CD4-positive, alpha-beta T cell treated with Interferon gamma for 1 hour (primary cell): ENCODE results near the gene DCAKD.
"Not testable (repeated sequence)": the region's sequence is repeated elsewhere in the genome, so short reads cannot be mapped to it uniquely, and the experiment has no call there.

ENCODE experiments used
- DNase-seq: peaks from one replicate; pipeline ENCODE4 v3.0.0-alpha.2; 2020

Gene DCAKD

DNA sequence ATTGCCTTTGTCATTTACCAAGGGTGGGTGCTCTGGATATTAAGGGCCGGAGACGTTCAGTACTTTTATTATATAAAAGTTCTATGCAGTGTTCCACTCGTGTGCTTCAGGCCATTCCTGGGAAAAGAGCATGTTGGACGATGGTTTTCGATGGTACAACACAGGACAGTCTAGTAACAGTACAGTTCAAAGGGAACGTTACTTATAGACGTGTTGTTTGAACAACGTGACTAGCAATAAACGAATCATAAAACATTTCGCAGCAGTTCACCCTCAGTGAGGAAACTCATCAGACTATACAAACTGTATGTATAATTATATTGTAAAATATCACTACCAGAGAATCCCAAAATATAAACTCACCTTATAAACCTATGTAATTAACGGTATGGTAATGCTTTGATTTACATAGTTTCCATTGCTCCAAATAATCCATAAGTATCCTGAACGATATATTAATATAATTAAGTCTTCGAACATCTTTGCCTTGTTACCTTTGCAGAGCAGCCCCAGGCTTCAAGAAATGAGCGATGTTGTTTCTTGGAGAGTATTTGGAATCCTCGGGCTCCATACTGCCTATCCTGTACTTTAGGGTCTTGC lies 10.3 kb upstream of the DCAKD start:
- no peak for DNase-seq

DNA sequence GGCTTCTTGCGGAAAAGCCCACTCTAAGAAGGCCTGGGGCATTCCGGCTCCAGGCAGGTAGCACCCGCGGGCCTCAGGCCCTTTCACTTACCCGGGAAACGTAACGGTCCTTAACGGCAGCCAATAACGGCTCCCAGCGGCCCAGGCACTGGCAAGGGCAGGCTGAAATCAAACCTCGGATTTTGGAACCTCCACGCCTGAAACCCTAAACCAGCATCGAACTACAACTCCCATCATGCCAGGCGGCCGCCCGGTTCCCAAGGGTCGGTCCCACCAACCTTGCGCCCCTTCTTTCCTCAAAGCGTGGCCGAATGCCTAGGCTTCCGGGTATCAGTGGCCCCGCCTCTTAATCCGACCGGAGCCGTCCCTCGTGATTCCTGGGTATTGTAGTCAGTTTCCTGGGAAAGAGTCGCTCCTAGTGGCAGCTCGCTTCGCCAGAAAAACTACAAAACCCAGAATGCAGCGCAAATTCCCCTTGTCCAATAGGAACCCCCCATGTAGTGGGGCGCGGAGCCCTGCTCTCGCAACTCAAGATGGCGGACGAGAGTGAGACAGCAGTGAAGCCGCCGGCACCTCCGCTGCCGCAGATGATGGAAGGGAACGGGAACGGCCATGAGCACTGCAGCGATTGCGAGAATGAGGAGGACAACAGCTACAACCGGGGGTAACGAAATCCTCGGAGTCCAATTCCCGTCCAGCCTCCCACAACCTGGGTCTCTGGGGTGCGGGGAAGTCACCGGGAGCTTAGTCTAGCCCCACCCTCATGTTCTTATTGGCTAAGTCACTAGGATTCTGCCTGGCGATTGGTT lies 9.6 kb upstream of the DCAKD start, which contains the start of gene NMT1:
Gene NMT1 (plus strand): TSS at position 521 of the 809 bp plus-strand sequence. CDS start 13 bp downstream, at position 534.
- peak; percentile 97 for DNase-seq

DNA sequence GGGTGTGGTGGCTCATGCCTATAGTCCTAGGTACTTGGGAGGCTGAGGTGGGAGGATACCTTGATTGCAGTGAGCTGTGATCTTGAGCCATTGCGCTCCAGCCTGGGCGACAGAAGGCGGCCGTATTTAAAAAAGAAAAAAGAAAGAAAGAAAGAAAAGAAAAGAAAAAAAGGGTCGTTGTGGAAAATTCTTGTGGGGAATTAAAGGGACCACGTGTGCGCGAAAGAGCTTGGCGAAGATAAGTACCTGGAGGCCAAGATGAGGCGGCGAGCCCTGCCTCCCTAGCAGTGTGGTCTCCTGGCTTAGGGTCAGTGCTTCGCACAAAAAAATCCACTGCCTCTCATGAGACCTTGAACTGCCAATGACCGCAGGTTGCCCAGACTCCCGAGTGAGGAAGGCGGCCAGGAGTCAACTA lies 9.0 kb upstream of the DCAKD start:
- DNase-seq, result no peak

DNA sequence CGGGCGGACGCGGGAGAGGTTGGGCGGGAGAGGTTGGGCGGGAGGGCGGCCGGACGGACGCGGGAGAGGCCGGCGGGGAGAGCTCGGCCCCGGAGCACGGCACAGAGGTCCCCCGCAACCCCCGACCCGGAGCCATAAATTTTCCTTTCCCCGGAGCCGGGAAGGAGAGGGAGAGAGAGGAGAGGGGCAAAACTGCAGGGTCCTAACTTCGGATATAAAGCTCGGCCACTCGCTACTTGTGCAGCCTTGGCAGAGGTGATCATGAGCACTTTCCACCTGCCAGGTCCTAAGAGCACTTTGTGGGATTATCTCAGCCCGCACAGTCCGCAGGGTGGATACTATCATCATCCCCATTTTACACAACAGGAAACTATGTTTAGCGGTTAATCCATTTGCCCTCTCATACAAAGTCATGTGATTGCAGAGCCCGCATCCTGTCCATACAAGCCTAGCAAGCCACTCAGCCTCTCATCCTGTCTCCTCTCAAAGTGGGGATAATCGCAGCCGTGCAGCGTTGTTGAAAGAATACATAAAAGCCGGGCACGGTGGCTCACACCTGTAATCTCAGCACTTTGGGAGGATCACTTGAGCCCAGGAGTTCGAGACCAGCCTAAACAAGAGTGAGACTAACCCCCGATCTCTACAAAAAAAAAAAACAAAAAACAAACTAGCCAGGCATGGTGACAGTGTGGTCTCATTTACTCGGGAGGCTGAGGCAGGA lies 780 bp upstream of the DCAKD start:
- DNase-seq, result peak; percentile 9

DNA sequence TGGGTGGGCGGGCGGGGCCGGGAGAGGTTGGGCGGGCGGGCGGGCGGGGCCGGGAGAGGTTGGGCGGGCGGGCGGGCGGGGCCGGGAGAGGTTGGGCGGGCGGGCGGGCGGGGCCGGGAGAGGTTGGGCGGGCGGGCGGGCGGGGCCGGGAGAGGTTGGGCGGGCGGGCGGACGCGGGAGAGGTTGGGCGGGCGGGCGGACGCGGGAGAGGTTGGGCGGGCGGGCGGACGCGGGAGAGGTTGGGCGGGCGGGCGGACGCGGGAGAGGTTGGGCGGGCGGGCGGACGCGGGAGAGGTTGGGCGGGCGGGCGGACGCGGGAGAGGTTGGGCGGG lies 254 bp upstream of the DCAKD start:
- DNase-seq, result not testable (repeated sequence)

DNA sequence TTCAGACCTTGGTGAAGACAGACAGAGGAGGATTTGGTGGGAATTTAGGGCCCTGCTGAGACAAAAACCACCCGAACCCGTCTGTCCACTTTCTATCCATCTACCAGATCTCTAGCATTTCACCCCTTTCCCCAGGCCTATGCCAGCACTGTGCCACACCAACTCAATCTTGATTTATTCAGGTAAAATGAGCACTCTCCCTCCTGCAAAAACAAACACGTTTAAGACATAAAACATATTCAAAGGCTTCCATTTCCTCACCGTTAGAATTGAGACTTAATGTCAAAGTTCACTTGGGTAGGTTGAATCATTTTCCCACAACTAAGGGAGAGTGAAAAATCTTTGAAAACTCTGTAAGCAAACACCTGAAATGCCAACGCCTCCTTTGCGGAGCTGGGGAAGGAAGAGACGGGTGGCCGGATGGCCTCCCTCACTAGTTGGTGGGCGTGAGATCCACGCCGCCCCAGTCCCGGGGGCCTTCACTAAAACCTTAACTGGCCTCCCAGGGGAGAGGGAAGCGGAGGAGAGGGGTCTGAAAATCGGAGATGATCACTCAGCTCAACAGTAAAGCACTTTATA lies 862 bp downstream of the DCAKD start:
- DNase-seq, result no peak

DNA sequence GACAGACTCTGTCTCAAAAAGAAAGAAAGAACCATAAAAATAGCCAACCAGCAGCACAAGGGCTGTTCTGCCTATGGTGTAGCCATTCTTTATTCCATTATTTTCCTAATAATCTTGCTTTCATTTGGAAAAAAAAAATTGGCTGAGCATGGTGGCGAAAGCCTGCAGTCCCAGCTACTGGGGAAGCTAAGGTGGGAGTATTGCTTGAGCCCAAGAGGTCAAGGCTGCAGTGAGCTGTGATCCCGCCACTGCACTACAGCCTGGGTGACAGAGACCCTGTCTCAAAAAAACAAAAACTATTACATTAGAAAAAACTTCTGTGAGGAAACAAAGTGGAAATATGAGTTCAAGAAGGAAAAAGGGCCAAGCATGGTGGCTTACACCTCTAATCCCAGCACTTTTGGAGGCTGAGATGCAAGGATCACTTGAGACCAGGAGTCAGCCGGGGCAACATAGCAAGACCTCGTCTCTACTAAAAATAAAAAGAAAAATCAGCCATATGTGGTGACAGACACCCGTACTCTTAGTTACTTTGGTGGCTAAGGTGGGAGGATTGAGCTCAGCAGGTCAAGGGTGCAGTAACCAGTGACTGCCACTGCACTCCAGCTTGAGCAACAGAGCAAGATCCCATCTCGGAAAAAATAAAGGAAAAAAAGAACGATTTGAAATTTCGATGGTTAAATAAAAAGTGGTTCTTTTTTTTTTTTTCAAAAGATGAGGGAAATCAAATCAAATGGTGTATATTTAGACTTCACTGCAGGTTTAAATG lies 2.5 kb downstream of the DCAKD start:
- no peak for DNase-seq

DNA sequence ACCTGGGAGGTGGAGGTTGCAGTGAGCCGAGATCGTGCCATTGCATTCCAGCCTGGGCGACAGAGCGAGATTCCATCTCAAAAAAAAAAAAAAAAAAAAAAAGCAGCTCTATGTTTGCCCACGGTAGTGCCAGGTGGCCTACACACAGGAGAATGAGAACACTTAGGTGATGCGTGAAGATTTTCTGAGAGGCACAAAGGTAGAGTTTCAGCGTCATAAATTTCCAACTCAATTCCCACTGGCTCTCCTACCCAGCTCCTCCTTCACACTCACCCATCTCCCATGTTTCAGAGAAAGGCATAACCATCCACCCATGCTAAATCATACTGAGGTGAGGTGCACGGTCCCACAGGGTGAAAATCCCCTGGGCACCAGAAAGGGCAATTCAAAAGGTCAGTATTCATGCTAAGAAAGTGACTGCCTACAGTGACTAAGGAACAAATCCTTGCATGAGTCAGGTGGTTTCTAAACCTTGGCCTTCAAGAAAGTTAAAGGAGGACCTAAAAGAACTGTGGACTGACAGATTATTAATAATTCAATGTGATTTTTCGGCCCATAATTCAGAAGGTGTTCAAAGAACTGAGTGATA lies 4.8 kb downstream of the DCAKD start:
- DNase-seq, result no peak

DNA sequence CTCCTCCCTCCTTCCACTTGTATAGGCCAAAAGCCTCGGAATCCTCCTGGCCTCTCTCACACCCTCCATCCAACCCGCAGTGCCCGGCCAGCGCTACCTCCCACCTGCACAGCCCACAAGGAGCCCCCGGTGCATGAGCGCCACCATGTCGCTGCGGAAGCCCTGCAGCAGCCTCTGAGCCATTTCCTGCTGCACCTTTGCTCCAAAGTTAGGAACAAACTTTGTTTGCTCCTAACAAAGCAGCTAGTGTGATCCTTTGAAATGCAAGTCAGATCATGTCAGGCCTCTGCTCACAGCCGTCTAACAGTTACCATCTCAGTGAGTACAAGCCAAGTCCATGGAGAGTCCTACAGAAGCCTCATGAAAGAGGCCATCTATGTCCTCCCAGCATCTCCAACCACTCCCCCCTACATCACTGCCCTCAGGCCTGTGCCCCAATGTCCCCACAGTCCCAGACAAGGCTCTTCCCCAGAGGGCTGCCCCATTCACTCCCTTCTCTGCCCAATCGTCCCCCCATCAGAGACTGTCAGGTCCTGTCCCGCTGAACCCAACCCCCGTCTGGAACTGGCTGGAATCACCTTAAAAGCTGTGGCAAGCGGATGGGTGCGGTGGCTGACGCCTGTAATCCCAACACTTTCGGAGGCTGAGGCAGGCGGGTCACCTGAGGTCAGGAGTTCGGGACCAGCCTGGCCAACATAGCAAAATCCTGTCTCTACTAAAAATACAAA lies 7.5 kb downstream of the DCAKD start:
- DNase-seq, result no peak

DNA sequence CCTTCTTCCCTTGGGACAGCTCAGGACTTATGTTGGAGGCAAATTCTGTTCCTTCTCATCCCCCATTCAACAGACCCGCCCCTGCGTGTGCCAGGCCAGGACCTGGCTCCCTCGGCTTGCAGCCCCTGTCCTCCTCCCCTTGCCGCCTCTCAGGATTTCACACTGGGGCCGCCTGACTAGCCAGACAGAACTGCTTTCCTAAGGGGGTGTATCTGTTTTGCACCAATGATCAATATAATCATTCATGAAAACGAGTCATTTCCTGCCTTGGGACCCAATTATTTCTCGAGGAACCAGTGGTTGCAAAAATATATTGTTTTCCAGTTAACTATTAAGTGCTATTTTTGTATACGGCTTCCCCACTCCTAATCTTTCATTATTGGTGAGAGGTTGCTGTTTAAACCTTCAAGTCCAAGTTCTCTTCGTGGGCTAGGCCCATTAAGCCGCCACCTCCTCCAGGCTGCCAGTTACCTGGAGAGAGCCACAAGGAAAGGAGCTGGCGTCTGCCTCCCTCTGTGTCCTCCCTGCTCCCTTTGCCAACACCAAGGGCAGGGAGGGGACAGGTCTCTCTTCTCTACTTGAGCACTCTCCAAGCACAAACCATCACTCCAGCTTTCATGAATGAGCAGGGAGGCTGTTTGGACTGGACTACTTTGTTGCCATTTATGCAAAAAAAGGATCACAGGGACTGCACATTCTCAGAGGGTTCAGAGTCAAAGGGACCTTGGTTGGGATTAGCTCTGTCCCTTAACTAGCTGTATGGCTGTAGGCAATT lies 8.9 kb downstream of the DCAKD start:
- no peak for DNase-seq

DNA sequence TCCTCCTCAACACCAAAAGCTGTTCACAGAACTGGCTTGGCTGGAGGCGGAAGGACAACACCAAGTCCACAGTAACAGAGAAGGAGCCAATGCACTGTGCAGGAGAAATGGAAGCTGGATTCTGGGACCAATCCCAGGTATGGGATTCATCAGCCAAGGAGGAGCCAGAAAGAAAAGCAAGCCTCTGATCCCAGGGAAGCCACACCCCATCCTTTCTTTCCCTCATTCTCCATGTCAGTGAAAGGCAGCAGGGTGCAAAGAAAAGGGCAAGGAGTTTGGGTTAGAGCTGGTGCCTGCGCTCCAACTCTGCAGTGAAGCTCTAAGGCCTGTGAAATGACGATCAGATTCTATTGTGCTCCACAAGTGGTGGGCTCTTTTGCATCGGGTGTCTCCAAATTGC lies 11.0 kb downstream of the DCAKD start:
- no peak for DNase-seq

DNA sequence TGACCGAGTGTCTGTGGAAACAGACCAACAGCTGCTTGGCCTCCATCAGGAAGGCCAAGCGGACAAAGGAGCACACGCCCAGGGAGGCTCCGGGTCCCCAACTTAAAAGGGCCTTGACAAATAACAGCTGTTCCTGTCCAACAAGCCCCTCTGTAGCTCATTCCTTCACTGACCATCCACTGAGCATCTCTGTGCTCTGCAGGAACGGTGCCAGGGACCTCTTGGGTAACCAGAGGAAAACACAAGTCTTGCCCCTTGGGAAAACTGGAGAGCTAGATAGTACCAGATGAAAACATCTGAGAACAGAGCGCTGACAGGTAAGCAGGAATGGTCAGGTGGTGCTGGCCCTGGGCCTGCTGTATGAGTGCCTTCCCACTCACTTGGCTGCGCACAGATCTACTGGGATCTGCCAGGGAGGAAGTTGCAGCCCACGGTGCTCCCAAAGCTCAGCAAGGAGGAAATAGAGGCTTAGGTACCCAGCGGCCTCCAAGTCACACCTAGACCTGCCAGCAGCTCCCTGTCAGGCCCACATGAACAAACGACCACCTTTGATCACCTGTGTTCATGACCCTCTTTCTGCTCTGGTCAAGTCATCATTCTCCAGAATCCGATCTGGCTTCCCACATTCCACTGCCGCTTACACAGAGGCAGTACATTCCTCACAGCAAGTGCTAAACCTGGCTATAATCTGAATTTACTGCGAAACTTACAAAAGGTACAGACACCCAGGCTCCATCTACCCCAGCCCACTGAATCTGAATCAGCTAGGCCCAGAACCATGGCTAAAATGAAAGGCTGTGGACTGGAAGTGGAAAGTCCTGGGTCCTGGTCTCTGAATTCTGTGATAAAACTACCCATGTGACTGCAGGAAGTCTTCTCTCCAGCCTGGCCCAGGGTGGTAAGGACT lies 12.5 kb downstream of the DCAKD start:
- no peak for DNase-seq

DNA sequence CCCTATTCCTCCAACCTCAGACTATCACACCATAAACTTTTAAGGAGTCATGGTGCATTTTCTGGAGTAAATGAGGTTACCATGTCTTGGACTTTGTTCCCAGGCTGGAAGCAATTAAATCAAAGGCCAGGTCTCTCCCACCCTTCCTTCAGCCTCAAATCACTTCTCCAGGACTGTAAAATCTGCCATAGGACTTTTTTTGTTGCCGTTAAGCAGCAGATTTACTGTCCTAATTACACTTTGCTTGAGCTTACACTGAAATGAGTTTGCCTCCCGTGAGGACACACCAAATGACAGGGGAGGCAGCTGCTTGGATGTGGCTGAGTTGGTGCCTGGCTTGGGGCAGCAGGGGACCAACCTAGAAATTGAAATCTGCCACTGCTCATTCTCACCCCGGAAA lies 14.7 kb downstream of the DCAKD start:
- DNase-seq, result no peak

DNA sequence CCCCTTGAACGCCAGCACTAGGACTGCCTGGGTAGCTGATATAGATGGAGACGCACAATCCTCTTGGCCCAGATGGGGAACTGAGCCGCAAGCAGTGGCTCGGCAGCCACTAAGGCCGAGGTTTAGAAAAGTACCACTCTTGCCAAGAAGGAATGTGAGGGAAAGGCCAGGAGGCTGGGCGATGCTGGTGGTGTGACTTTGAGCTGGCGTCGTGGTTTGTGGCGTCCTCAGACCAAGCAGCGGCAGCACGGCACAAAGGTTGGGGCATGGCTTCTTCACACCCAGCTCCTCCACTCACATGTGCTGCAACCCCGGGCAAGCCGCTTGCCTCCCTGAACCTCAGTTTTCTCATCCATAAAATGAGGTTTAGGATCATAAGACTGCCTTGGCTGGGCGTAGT lies 15.6 kb downstream of the DCAKD start:
- DNase-seq, result no peak

DNA sequence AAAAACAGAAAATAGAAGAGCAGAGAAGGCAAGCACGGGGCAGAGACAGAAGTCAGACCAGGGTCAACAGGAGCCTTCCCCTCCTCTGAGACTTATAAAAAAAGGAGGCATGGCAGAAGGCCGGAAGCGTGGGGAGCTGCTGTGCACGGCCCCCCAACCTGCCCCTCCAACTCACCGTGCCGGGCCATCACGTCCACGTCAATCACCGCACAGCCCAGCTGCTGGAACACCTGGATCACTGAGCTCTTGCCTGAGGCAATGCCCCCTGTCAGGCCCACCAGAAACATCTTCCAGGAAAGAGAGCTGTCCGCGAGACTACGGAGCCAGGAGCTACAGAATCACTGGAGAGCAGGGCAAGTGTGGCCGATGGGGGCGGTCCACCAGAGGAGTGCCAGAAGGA lies 16.8 kb downstream of the DCAKD start:
- DNase-seq, result no peak

DNA sequence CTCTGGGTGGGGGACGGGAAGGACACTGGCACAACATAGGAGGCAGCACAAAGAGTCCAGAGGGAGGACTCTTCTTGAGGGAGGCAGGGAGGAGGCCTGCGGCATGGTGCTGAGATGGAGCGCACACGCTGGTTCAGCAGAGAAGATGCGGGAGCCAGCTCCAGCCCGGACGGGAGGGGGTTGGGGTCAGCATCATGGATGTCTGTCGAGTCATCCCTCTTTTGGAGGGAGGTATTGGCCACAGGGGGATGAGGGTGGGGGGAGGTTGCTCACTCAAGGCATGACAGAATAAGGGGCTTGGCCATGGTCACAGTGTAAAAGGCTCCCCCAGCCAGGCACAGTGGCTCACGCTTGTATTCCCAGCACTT lies 19.3 kb downstream of the DCAKD start:
- no peak for DNase-seq

DNA sequence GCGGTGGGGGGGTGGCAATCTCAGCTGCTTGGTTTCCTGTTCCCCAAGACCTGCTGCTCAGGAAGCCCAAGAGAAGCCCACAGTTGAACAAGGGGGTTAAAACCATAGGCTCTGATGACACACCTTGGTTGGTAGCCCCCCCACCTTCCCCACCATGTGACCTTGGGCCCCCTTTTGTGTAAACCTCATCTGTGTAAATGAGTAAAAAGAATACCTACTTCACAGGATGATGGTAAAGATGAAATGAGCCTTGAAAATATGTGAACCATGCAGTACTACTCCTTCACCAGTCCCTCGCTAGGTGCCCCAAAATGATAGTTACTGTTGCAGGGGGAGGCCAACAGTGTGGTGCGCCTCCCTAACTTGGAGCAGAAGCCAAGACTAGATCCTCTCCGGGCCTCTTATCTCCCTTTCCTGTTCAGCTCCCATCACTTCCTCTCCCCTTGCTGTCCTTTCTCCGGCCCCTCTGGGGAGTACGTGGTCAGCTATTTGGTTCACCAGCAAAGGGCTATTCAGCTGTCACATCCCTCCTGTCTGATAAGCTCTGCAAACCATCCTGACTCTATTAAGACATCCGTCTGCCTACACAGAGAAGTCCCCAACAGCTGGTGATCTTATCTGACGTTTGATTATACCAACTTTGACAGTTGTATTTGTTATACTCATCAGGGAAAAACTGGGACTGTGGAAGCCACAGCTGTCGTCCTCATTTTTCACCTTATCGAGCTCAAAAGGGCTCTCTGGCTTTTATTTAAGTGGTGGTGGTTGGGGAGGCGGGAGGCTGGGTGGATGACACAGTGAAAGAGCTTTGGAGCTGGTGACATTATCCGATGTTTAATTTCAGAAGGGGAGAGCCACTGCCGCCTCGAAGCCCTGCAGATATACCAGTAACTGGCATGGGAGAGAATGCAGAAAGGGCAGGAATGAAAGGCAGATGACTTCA lies 19.9 kb downstream of the DCAKD start:
- DNase-seq, result no peak

DNA sequence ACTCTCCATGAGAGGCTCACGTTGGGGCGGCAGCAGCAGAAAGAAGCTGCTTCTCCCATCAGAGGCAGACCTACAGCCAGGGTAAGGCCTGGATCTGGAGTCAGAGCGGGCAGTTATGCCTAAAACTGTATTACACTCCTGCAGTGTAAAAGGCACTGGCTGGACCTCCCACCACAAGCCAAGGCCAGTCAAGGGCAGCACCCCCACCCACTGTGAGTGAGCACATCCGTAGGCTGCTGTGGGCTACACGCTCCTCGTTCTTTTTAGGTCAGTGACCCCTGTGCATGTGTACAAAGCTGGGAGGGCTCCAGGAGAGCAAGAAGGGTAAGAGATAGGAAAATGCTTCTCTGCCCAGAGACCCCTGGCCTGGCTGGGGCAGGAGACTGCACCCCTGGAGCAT lies 20.7 kb downstream of the DCAKD start:
- DNase-seq, result no peak
